NCI-H460 (cell line): Measurements from ENCODE around the gene FAR2. TPM values are rescaled to one million over a fixed set of nuclear protein-coding genes. Genes with fewer than 3 reads are reported as not detected.
"Not testable (repeated sequence)": the region's sequence is repeated elsewhere in the genome, so short reads cannot be mapped to it uniquely, and the experiment has no call there.

Experiments
- DNase-seq: peaks from one replicate; pipeline ENCODE4 v3.0.0-alpha.2; 2016; ENCODE audit warnings: low read depth; ENCODE audit errors: extremely low read depth
- total RNA-seq: library from RNA; depleted of rRNA; stranded (reverse); fragments of >200 nt; shearing (Covaris generic); gene quantifications from 2 replicates; pipeline ENCODE4 v1.2.3, GENCODE V29; 2014

Gene FAR2
- total RNA-seq, 1 experiment from 2014 or later = not detected

- no peak for DNase-seq
Observed at GRCh38 chr12:29273178-29273843, 124.2 kb downstream of the FAR2 start.

DNA sequence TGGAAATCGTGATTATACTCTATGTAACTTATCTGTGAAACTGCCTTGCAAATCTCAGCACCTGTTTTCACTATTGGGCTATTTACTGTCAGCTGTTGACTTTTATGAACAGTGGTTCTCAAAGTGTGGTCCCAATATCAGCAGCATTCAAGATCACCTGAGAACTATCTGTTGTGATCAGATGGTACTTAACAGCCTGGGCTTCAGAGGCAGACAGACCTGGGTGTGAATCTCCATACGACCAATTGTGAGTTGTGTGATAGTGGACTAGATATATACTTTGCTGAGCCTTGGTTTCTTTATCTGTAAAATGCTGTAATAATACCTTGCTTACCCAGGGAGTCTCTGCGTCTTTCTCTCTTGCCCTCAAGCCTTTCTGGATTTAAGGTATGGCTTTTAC, 126.8 kb downstream of the FAR2 start:
- DNase-seq = no peak

DNA sequence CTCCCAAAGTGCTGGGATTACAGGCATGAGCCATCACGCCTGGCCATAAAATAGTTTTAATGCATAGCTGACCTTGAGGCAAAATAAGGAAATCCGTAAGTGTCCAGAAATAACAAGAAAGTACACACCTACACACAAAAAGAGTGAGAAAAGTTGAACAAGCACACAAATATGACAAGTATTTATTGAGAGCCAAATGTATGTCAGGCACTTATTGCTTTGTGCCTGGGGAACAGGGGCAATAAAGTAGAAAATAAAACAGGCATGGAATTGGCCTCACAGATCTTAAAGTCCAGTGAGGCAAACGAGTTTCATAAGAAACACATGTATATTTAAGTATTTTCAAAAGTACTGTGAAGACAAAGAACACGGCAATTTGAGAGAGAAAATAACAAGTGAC, 128.2 kb downstream of the FAR2 start:
- DNase-seq = no peak

DNA sequence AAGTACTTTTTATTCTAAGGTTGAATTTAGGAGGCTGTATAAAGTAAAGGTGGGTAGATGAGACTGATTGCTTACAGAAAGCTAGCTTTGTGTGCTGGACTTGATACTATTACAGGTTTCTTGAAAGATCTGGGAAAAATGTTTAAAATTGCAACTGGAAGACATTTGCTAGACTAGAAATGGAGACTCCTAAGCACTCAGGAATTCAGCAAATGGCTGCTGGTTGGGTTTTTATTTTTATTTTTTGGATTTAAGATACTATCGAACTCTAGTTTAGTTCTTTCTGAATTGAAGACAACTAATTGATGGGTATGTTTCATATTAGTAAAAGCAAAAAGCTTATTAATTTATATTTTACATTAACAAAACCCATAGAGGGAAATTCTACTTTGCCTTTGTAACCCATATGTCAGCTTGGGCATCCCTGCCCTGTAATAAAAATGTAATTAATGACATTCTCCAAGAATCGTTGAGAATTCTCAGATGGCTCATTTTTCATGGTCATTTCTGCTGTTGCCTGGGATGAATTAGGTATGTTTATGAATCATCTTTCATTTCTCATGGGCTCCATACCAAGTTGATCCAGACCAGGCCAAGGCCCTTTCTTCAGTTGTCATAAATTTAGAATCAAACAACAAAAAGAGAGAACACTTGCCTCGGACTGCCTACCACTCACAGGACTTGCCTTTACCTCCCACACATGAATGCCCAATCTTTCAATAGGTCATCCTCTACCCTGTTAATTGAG, 129.8 kb downstream of the FAR2 start:
- no peak for DNase-seq

- no peak for DNase-seq
Observed at GRCh38 chr12:29281371-29282005, 132.4 kb downstream of the FAR2 start.

- DNase-seq = no peak
Observed at GRCh38 chr12:29282031-29282816, 133.1 kb downstream of the FAR2 start.

- no peak for DNase-seq
Observed at GRCh38 chr12:29283969-29284700, 135.1 kb downstream of the FAR2 start.

DNA sequence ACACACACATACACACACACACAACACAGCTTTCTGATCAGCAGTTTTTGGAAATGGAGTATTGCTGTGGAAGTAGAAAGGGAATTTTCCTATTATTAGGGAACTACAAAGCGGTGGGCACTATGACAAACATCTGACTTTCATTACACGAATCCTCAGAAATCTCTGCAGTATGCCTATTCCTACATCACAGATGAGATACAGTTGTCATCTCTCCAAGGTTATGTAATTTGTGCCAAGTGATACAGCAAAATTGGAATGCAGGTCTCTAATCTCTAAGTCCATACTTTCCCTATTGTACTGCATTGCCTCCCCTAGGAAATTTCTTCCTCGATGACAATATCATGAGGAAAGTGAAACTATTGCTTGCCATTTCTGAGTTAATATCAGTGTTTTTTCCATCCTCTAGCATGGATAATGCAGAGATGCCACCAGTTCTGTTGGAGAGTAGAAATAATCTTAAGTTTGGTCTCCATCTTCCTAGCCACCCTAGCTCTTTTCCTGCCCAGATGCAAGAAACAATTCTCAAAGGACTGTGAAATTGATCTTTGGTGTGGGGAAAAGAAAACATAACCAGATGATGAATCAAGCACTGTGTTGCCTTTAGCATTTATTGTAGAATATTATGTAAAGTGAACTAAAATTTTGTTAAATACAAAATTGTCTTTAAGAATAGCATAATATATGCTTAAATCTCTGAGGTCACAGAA, 137.2 kb downstream of the FAR2 start:
- DNase-seq = no peak

GRCh38 chr12:29287622-29288021, 138.5 kb downstream of the FAR2 start:
- no peak for DNase-seq

DNA sequence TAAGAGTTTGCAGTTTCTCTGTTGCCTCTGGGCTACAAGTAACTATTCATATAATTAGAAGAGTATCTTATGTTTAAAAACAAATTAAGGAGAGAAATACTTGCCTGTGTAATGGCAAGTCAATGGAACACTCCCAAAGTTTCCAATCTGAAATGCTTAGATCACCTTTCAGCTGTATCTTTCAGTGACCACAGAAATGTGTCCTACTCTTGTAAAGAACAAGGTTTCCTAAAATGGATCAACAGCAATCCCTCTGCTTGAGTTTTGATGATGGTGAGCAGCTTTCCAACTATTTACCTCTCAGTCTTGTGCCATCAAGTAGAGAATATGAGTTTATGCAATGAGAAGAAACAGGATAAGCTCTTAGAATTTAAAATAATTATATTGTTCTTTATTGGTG, 139.0 kb downstream of the FAR2 start:
- DNase-seq = no peak

GRCh38 chr12:29290475-29290874, 141.4 kb downstream of the FAR2 start:
- DNase-seq = not testable (repeated sequence)

GRCh38 chr12:29291226-29291625, 142.1 kb downstream of the FAR2 start:
- DNase-seq = no peak

GRCh38 chr12:29299633-29300032, 150.6 kb downstream of the FAR2 start:
- no peak for DNase-seq

- no peak for DNase-seq
Observed at GRCh38 chr12:29301114-29301513, 152.0 kb downstream of the FAR2 start.

DNA sequence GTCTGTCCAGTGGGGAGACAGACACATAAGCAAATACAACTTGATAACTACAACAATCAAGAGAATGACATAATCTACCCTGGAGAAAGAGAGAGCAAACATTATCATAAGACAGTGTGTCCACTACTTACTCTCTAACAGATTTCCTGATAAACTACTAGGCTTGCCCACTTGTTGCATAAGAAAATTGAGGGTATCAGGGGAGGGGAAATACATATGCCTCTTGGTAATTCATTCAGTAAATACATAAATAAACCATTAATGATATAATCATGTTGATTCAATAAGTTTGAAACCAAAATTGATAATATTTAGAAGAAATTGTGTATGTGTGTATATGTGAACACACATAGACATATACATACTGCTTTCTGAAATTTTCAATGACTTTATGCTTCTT, 155.3 kb downstream of the FAR2 start:
- no peak for DNase-seq

GRCh38 chr12:29306266-29306665, 157.2 kb downstream of the FAR2 start:
- DNase-seq = no peak

DNA sequence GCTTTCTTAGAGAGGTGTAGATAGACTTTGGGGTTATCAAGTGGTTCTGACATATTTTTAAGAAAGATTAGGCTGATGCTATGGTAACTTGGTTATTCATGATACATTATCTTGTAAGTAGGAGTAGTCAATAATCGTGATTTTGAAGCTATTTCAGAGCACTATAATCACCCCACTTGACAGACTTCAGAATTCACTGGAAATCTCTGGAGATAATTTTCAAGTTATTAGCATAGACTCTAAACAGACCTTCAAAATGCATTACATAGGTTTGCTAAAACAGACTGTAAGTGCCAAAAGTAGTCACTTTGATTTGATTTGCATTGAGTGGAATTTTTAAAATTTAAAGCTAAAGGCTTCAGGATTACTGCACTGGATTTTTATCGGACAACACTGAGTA, 157.6 kb downstream of the FAR2 start:
- no peak for DNase-seq

- peak; percentile 3 for DNase-seq
Observed at GRCh38 chr12:29309320-29309902, 160.3 kb downstream of the FAR2 start.

GRCh38 chr12:29310899-29311298, 161.8 kb downstream of the FAR2 start:
- DNase-seq = no peak
